H1 (cell line): ENCODE results near the gene DHRS1. TPM values are rescaled to one million over a fixed set of nuclear protein-coding genes. Genes with fewer than 3 reads are reported as not detected.

ENCODE experiments used
- CTCF ChIA-PET: fragments of 300-600 bp; sonication (Branson Sonifier 250); formaldehyde crosslinking; loops from one replicate; lab custom pipeline; 2021; ENCODE audit not compliant: partially characterized antibody; lab: Charles Lee
- POLR2A ChIA-PET: fragments of 300-600 bp; sonication (Branson Sonifier 250); formaldehyde crosslinking; loops from one replicate; lab custom pipeline; 2021; ENCODE audit warnings: inconsistent platforms; ENCODE audit not compliant: partially characterized antibody; lab: Charles Lee
- DNase-seq, 2 experiments: peaks; one replicate each; pipeline versions ENCODE4 v3.0.0 to v3.0.0-alpha.2; 2010 to 2022; ENCODE audit warnings: low spot score in 2 of 2, low read depth in 1 of 2, mixed read lengths in 1 of 2
- FAIRE-seq: peaks from 2 replicates; lab custom pipeline; 2011; peaks lifted over from hg19 to GRCh38; lab: Jason Lieb, UNC
- H2AFZ ChIP-seq: 2 replicates; pipeline ENCODE4 v1.8.1; 2012; ENCODE audit warnings: low read length, inconsistent platforms
- H2AK5ac ChIP-seq: 2 replicates; pipeline ENCODE4 v1.6.1; 2013; ENCODE audit warnings: low read depth, low read length
- H2BK120ac ChIP-seq: replicated peaks from 2 replicates; pipeline ENCODE3; 2013; ENCODE audit warnings: low read depth, low read length, inconsistent platforms
- H2BK12ac ChIP-seq: 2 replicates; pipeline ENCODE4 v1.6.1; 2013; ENCODE audit warnings: low read depth, low read length
- H2BK15ac ChIP-seq: 2 replicates; pipeline ENCODE4 v1.6.1; 2013; ENCODE audit warnings: low read length
- H2BK20ac ChIP-seq: 2 replicates; pipeline ENCODE4 v1.6.1; 2013; ENCODE audit warnings: low read length
- H2BK5ac ChIP-seq: 2 replicates; pipeline ENCODE4 v1.6.1; 2013; ENCODE audit warnings: low read depth, low read length
- H3K14ac ChIP-seq: 2 replicates; pipeline ENCODE4 v1.6.1; 2013; ENCODE audit warnings: inconsistent platforms; ENCODE audit not compliant: insufficient read length
- H3K18ac ChIP-seq: 2 replicates; pipeline ENCODE4 v1.6.1; 2013; ENCODE audit warnings: low read length; ENCODE audit errors: extremely low read depth
- H3K23ac ChIP-seq: 2 replicates; pipeline ENCODE4 v1.6.1; 2013; ENCODE audit warnings: inconsistent platforms; ENCODE audit not compliant: insufficient read length
- H3K23me2 ChIP-seq: 2 replicates; pipeline ENCODE4 v1.6.1; 2013; ENCODE audit warnings: low read depth, low read length
- H3K27ac ChIP-seq: 2 replicates; pipeline ENCODE4 v1.6.1; 2011; ENCODE audit warnings: low read depth, low read length, inconsistent platforms
- H3K27me3 ChIP-seq, 4 experiments: replicated peaks in 1 of 4; 1 replicate in 1 of 4; 2 replicates in 3 of 4; pipeline versions ENCODE4 v1.6.1 to v1.8.1; 2011 to 2013; ENCODE audit warnings: low read length in 3 of 4, mild to moderate bottlenecking in 3 of 4, inconsistent platforms in 2 of 4, mixed read lengths in 2 of 4, moderate library complexity in 1 of 4; ENCODE audit not compliant: control insufficient read depth in 3 of 4, insufficient read depth in 3 of 4; ENCODE audit errors: extremely low read depth in 1 of 4
- H3K36me3 ChIP-seq, 4 experiments: 2 replicates each; pipeline versions ENCODE4 v1.6.1 to v1.8.1; 2011 to 2013; ENCODE audit warnings: mild to moderate bottlenecking in 4 of 4, low read length in 3 of 4, moderate library complexity in 2 of 4, control low read depth in 1 of 4, inconsistent platforms in 1 of 4; ENCODE audit not compliant: insufficient read depth in 4 of 4, control insufficient read depth in 2 of 4
- H3K4ac ChIP-seq: replicated peaks from 2 replicates; pipeline ENCODE3; 2013; ENCODE audit warnings: low read length, low read depth, mixed read lengths, inconsistent platforms; ENCODE audit not compliant: insufficient read length
- H3K4me1 ChIP-seq, 4 experiments: replicated peaks in 1 of 4; 1 replicate in 1 of 4; 2 replicates in 3 of 4; pipeline versions ENCODE4 v1.6.1 to v1.8.1; 2011 to 2013; ENCODE audit warnings: low read length in 3 of 4, inconsistent platforms in 2 of 4, mixed read lengths in 1 of 4; ENCODE audit not compliant: insufficient read depth in 4 of 4, control insufficient read depth in 3 of 4
- H3K4me2 ChIP-seq, 2 experiments: 2 replicates each; pipeline versions ENCODE4 v1.6.1 to v1.8.1; 2011 to 2013; ENCODE audit warnings: low read depth in 2 of 2, low read length in 2 of 2, control low read depth in 1 of 2, inconsistent platforms in 1 of 2, mild to moderate bottlenecking in 1 of 2; ENCODE audit not compliant: insufficient read depth in 1 of 2
- H3K4me3 ChIP-seq, 4 experiments: fragments of 200-600, 300-600 bp in 1 of 4; sonication (generic), shearing (Covaris generic), sonication (Bioruptor Twin) in 1 of 4; 2 replicates each; pipeline versions ENCODE4 v1.5.1 to v1.8.1; 2011 to 2016; ENCODE audit warnings: low read length in 4 of 4, low read depth in 3 of 4, control low read depth in 2 of 4, inconsistent platforms in 2 of 4, mild to moderate bottlenecking in 2 of 4, mixed read lengths in 1 of 4, moderate library complexity in 1 of 4; ENCODE audit not compliant: insufficient read depth in 2 of 4; ENCODE audit errors: extremely low read depth in 1 of 4
- H3K56ac ChIP-seq: replicated peaks from 2 replicates; pipeline ENCODE3; 2013; ENCODE audit warnings: low read depth, mild to moderate bottlenecking, mixed read lengths, low read length, inconsistent platforms; ENCODE audit not compliant: insufficient read length
- H3K79me1 ChIP-seq: 2 replicates; pipeline ENCODE4 v1.6.1; 2013; ENCODE audit warnings: low read depth, low read length, control low read depth
- H3K79me2 ChIP-seq, 2 experiments: 2 replicates each; pipeline versions ENCODE4 v1.6.1 to v1.8.1; 2012 to 2013; ENCODE audit warnings: low read length in 2 of 2, mild to moderate bottlenecking in 2 of 2, inconsistent platforms in 1 of 2; ENCODE audit not compliant: insufficient read depth in 2 of 2, control insufficient read depth in 1 of 2
- H3K9ac ChIP-seq, 4 experiments: replicated peaks in 1 of 4; 1 replicate in 1 of 4; 2 replicates in 3 of 4; pipeline versions ENCODE4 v1.6.1 to v1.8.1; 2011 to 2013; ENCODE audit warnings: low read depth in 3 of 4, low read length in 3 of 4, control low read depth in 2 of 4, mild to moderate bottlenecking in 2 of 4, moderate library complexity in 2 of 4, inconsistent platforms in 1 of 4; ENCODE audit errors: extremely low read depth in 1 of 4
- H3K9me3 ChIP-seq, 2 experiments: 2 replicates each; pipeline versions ENCODE4 v1.6.1 to v1.8.1; 2012 to 2013; ENCODE audit warnings: mild to moderate bottlenecking in 2 of 2, moderate library complexity in 2 of 2, control low read depth in 1 of 2, inconsistent platforms in 1 of 2, low read depth in 1 of 2, low read length in 1 of 2, mixed read lengths in 1 of 2; ENCODE audit not compliant: insufficient read depth in 2 of 2
- H4K20me1 ChIP-seq, 2 experiments: replicated peaks in 1 of 2; 2 replicates each; pipeline versions ENCODE3 to v1.8.1; 2011 to 2013; ENCODE audit warnings: inconsistent platforms in 2 of 2, low read length in 2 of 2, mild to moderate bottlenecking in 1 of 2; ENCODE audit not compliant: insufficient read depth in 2 of 2, control insufficient read depth in 1 of 2
- H4K5ac ChIP-seq: 2 replicates; pipeline ENCODE4 v1.6.1; 2013; ENCODE audit warnings: low read length, low read depth, mixed read lengths, inconsistent platforms; ENCODE audit not compliant: insufficient read length
- H4K8ac ChIP-seq: 2 replicates; pipeline ENCODE4 v1.8.0; 2013; ENCODE audit warnings: mild to moderate bottlenecking, moderate library complexity, low read length, inconsistent platforms; ENCODE audit not compliant: insufficient read depth; ENCODE audit errors: extremely low read depth
- H4K91ac ChIP-seq: replicated peaks from 2 replicates; pipeline ENCODE3; 2013; ENCODE audit warnings: low read length, mixed read lengths, inconsistent platforms; ENCODE audit not compliant: insufficient read length
- EP300 ChIP-seq, 2 experiments: IDR thresholded peaks; 1 replicate in 1 of 2; 2 replicates in 1 of 2; pipeline ENCODE4 v1.6.1; 2011 to 2012; ENCODE audit warnings: low read depth in 2 of 2, low read length in 2 of 2, mild to moderate bottlenecking in 2 of 2, borderline replicate concordance in 1 of 2, inconsistent platforms in 1 of 2, moderate library complexity in 1 of 2
- FOSL1 ChIP-seq: IDR thresholded peaks from 2 replicates; pipeline ENCODE4 v1.6.1; 2011; ENCODE audit warnings: mild to moderate bottlenecking, low read depth, low read length, moderate library complexity; ENCODE audit not compliant: insufficient read depth
- GABPA ChIP-seq: IDR thresholded peaks from 2 replicates; pipeline ENCODE4 v1.6.1; 2011; ENCODE audit warnings: mild to moderate bottlenecking, low read length, moderate library complexity, borderline replicate concordance; ENCODE audit not compliant: insufficient read depth
- KDM4A ChIP-seq: IDR thresholded peaks from one replicate; pipeline ENCODE4 v1.7.1; 2012; ENCODE audit warnings: low read depth, mild to moderate bottlenecking, moderate library complexity, low read length, inconsistent platforms; ENCODE audit not compliant: severe bottlenecking
- NANOG ChIP-seq: IDR thresholded peaks from 2 replicates; pipeline ENCODE4 v1.6.1; 2011; ENCODE audit warnings: low read length, low read depth, mild to moderate bottlenecking, inconsistent platforms; ENCODE audit not compliant: insufficient read depth, poor library complexity, severe bottlenecking
- SIN3A ChIP-seq, 2 experiments: IDR thresholded peaks in 1 of 2; conservative IDR thresholded peaks in 1 of 2; 2 replicates each; pipeline ENCODE4 v1.6.1; 2011 to 2012; ENCODE audit warnings: low read length in 2 of 2, improper control_type of control experiment in 1 of 2, low read depth in 1 of 2, mild to moderate bottlenecking in 1 of 2
- SRF ChIP-seq: IDR thresholded peaks from 2 replicates; pipeline ENCODE4 v1.6.1; 2011; ENCODE audit warnings: mild to moderate bottlenecking, low read depth, low read length, moderate library complexity
- WGBS, 2 experiments: shearing (Covaris generic) in 1 of 2; methylation state at CpG; one replicate each; pipeline versions ENCODE4 v1.1.6 to v1.1.7; 2013 to 2015; ENCODE audit warnings: low lambda C conversion rate in 2 of 2, mixed read lengths in 2 of 2, inconsistent platforms in 1 of 2, low coverage in 1 of 2, missing lambda C conversion rate in 1 of 2; ENCODE audit not compliant: insufficient replicate concordance in 2 of 2, insufficient coverage in 1 of 2, insufficient read length in 1 of 2; ENCODE audit errors: extremely low coverage in 1 of 2, missing lambda C conversion rate in 1 of 2; 5-methylcytosine and 5-hydroxymethylcytosine counted together
- polyA plus RNA-seq, 7 experiments: library from polyadenylated mRNA; depleted of rRNA in 3 of 7; stranded (reverse) in 5 of 7; unstranded in 2 of 7; fragments of >200 nt in 5 of 7; fragments of 200-250 nt in 2 of 7; gene quantifications; 1 replicate in 5 of 7; 2 replicates in 1 of 7; 4 replicates in 1 of 7; pipeline versions ENCODE4 v1.2.1 to v1.2.3, GENCODE V29; 2011 to 2013; ENCODE audit warnings: missing spikeins in 2 of 7, mixed read lengths in 2 of 7
- total RNA-seq: library from RNA; stranded (reverse); fragmentation: NEBNext Ultra II Directional; extraction: Animal tissue kit (Norgen Biotek cat#: 25700); gene quantifications from 2 replicates; pipeline ENCODE4 v1.2.1, GENCODE V29; 2021
- TF ChIP-seq, protein P1 (sequence below): IDR thresholded peaks from 2 replicates; pipeline ENCODE4 v1.6.1; 2011; ENCODE audit warnings: low read depth, mild to moderate bottlenecking, low read length; ENCODE audit not compliant: insufficient read depth

DHRS1 gene
- total and polyA plus RNA-seq, 2 of the 8 experiments (the other 6 are each of a cell fraction or from before 2014, with no cell fraction given), result 8.8 to 31.7 TPM

GRCh38 chr14:24286996-24287395, 12.6 kb downstream of the DHRS1 start:
- H3K14ac ChIP-seq, result no peak overlapping the region
- H2BK120ac ChIP-seq, result no peak overlapping the region
- no peaks in the 10 kb centered on the region; the same call in 1 of the 2 replicates for H3K79me1 ChIP-seq
- H3K79me2 ChIP-seq, result no peaks in the 10 kb centered on the region
- no peak overlapping the region for H2BK15ac ChIP-seq
- no peaks in the 10 kb centered on the region for H3K4me1 ChIP-seq
- ChIA-PET CTCF (interaction anchor here (0.9 to 11.5 kb wide), 5 partner anchors 11 to 43 kb away, joined by 3 to 137 read pairs (median 44); partner anchors contain the start of genes CIDEB, DHRS1, LTB4R2 and NOP9), POLR2A (interaction anchor here (1.0 to 1.8 kb wide), 6 partner anchors 13 to 49 kb away, joined by 3 to 4 read pairs (median 3); partner anchors contain the start of genes CIDEB, DHRS1, NOP9 and TINF2)
- no peak for FAIRE-seq
- no peak overlapping the region for H3K9ac ChIP-seq
- H3K27me3 ChIP-seq, result no peaks in the 10 kb centered on the region
- H3K23ac ChIP-seq, result no peak overlapping the region
- no peaks in the 10 kb centered on the region for H3K23me2 ChIP-seq
- 89% methylated on average over 5 of the region's 5 CpGs; no CpG with 5 or more reads in 1 of the 2 experiments for WGBS, 2 experiments
- H2BK20ac ChIP-seq, result no peak overlapping the region
- H3K36me3 ChIP-seq, result peaks cover 0 to 8% (median 0%) of the 10 kb centered on the region in 4 experiments; a peak in 1 of 8 replicates
- H3K9me3 ChIP-seq, result no peaks in the 10 kb centered on the region
- H4K5ac ChIP-seq, result no peak overlapping the region
- H3K4me3 ChIP-seq, result no peak overlapping the region
- no peak overlapping the region for H2BK5ac ChIP-seq
- H2AK5ac ChIP-seq, result no peak overlapping the region
- H4K20me1 ChIP-seq, result peaks cover 0 to 3% of the 10 kb centered on the region in 2 experiments
- no peak overlapping the region for H3K18ac ChIP-seq
- H3K56ac ChIP-seq, result no peak overlapping the region
- no peak overlapping the region for H4K8ac ChIP-seq
- no peak for TF ChIP-seq SIN3A (conservative IDR thresholded peaks at IDR 0.05 in 1 of 2, IDR thresholded peaks at IDR 0.05 in 1 of 2; ENCODE audit: low read depth in 1 of 2, low read length in 2 of 2)
- TF ChIP-seq KDM4A, result no peak
- no peak for TF ChIP-seq EP300 (IDR thresholded peaks at IDR 0.05; ENCODE audit: borderline replicate concordance in 1 of 2, low read depth in 2 of 2, low read length in 2 of 2)
- no peak for TF ChIP-seq GABPA
- no peak for TF ChIP-seq SRF
- TF ChIP-seq FOSL1, result no peak
- TF ChIP-seq NANOG, result no peak
- TF ChIP-seq, protein P1, sequence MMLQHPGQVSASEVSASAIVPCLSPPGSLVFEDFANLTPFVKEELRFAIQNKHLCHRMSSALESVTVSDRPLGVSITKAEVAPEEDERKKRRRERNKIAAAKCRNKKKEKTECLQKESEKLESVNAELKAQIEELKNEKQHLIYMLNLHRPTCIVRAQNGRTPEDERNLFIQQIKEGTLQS, result no peak
- TF ChIP-seq, all 59 proteins: peak for 0
- Histone ChIP-seq H3K4ac (no peak overlapping the region), H2BK12ac (no peak overlapping the region), H3K27ac (no peak overlapping the region), H2AFZ (no peak overlapping the region), H4K91ac (no peak overlapping the region), H3K4me2 (no peak overlapping the region)
- no peak for DNase-seq
